Measurements from ENCODE around the gene TCF7L1. TPM values are rescaled to one million over a fixed set of nuclear protein-coding genes. Genes with fewer than 3 reads are reported as not detected.

TCF7L1 gene
- total RNA-seq, 2 experiments from 2014 or later = not detected

- Mint-ChIP-seq H3K36me3 (no peaks in the 10 kb centered on the region), H3K27ac (no peak overlapping the region), H3K4me1 (no peaks in the 10 kb centered on the region), H3K4me3 (no peak overlapping the region), H3K27me3 (peaks cover 32% of the 10 kb centered on the region), H3K9me3 (no peaks in the 10 kb centered on the region)
- DNase-seq (no peak), ATAC-seq (ENCODE audit: low read depth) (no peak)
- POLR2A ChIA-PET = no interaction called here
Observed at GRCh38 chr2:85273738-85274731, 140.8 kb downstream of the TCF7L1 start.

- H3K27ac Mint-ChIP-seq = no peak overlapping the region
- no peaks in the 10 kb centered on the region for H3K4me1 Mint-ChIP-seq
- ATAC-seq (ENCODE audit: low read depth) (no peak), DNase-seq (no peak)
- POLR2A ChIA-PET = no interaction called here
- H3K36me3 Mint-ChIP-seq = no peaks in the 10 kb centered on the region
- no peak overlapping the region for H3K4me3 Mint-ChIP-seq
- no peaks in the 10 kb centered on the region for H3K9me3 Mint-ChIP-seq
- H3K27me3 Mint-ChIP-seq = peaks cover 21% of the 10 kb centered on the region
Observed at GRCh38 chr2:85275984-85276540, 142.9 kb downstream of the TCF7L1 start.

GRCh38 chr2:85276571-85277118, 143.5 kb downstream of the TCF7L1 start:
- Mint-ChIP-seq H3K4me3 (no peak overlapping the region), H3K4me1 (no peaks in the 10 kb centered on the region), H3K27me3 (peaks cover 15% of the 10 kb centered on the region), H3K27ac (no peak overlapping the region), H3K36me3 (no peaks in the 10 kb centered on the region), H3K9me3 (no peaks in the 10 kb centered on the region)
- POLR2A ChIA-PET = no interaction called here
- DNase-seq = no peak
- ATAC-seq (ENCODE audit: low read depth) = no peak

- H3K27ac Mint-ChIP-seq = no peak overlapping the region
- POLR2A ChIA-PET = no interaction called here
- no peaks in the 10 kb centered on the region for H3K9me3 Mint-ChIP-seq
- no peaks in the 10 kb centered on the region for H3K4me1 Mint-ChIP-seq
- H3K4me3 Mint-ChIP-seq = no peak overlapping the region
- peaks cover 13% of the 10 kb centered on the region for H3K27me3 Mint-ChIP-seq
- H3K36me3 Mint-ChIP-seq = no peaks in the 10 kb centered on the region
- ATAC-seq (ENCODE audit: low read depth) (no peak), DNase-seq (no peak)
Observed at GRCh38 chr2:85277416-85278158, 144.4 kb downstream of the TCF7L1 start.

- POLR2A ChIA-PET = no interaction called here
- no peaks in the 10 kb centered on the region for H3K4me1 Mint-ChIP-seq
- no peak for DNase-seq
- no peak for ATAC-seq (ENCODE audit: low read depth)
- no peaks in the 10 kb centered on the region for H3K36me3 Mint-ChIP-seq
- H3K9me3 Mint-ChIP-seq = no peaks in the 10 kb centered on the region
- H3K4me3 Mint-ChIP-seq = no peak overlapping the region
- H3K27ac Mint-ChIP-seq = no peak overlapping the region
- H3K27me3 Mint-ChIP-seq = peaks cover 10% of the 10 kb centered on the region
Observed at GRCh38 chr2:85278361-85278760, 145.2 kb downstream of the TCF7L1 start.

- Mint-ChIP-seq H3K27me3 (peaks cover 2% of the 10 kb centered on the region), H3K9me3 (no peaks in the 10 kb centered on the region), H3K4me3 (no peak overlapping the region), H3K27ac (no peak overlapping the region), H3K4me1 (peaks cover 4% of the 10 kb centered on the region), H3K36me3 (no peaks in the 10 kb centered on the region)
- POLR2A ChIA-PET = no interaction called here
- no peak for ATAC-seq (ENCODE audit: low read depth)
- DNase-seq = no peak
Observed at GRCh38 chr2:85281553-85281952, 148.4 kb downstream of the TCF7L1 start.

GRCh38 chr2:85282914-85283313, 149.7 kb downstream of the TCF7L1 start:
- ATAC-seq (ENCODE audit: low read depth) = no peak
- Mint-ChIP-seq H3K36me3 (no peaks in the 10 kb centered on the region), H3K27me3 (no peaks in the 10 kb centered on the region), H3K4me1 (peaks cover 8% of the 10 kb centered on the region), H3K9me3 (no peaks in the 10 kb centered on the region), H3K27ac (no peak overlapping the region), H3K4me3 (no peak overlapping the region)
- DNase-seq = no peak
- POLR2A ChIA-PET = no interaction called here

- no peak for ATAC-seq (ENCODE audit: low read depth)
- Mint-ChIP-seq H3K27ac (no peak overlapping the region), H3K4me3 (no peak overlapping the region), H3K36me3 (no peaks in the 10 kb centered on the region), H3K27me3 (no peaks in the 10 kb centered on the region), H3K9me3 (no peaks in the 10 kb centered on the region), H3K4me1 (peaks cover 8% of the 10 kb centered on the region)
- no peak for DNase-seq
- POLR2A ChIA-PET = no interaction called here
Observed at GRCh38 chr2:85283641-85284040, 150.4 kb downstream of the TCF7L1 start.

- H3K9me3 Mint-ChIP-seq = no peaks in the 10 kb centered on the region
- POLR2A ChIA-PET = no interaction called here
- H3K27me3 Mint-ChIP-seq = peaks cover 2% of the 10 kb centered on the region
- no peaks in the 10 kb centered on the region for H3K36me3 Mint-ChIP-seq
- no peak for DNase-seq
- H3K4me3 Mint-ChIP-seq = peak overlapping the region; percentile 47
- no peak for ATAC-seq (ENCODE audit: low read depth)
- peak overlapping the region; percentile 67 for H3K27ac Mint-ChIP-seq
- H3K4me1 Mint-ChIP-seq = peaks cover 20% of the 10 kb centered on the region
Observed at GRCh38 chr2:85286918-85287317, 153.7 kb downstream of the TCF7L1 start.

- POLR2A ChIA-PET = no interaction called here
- Mint-ChIP-seq H3K36me3 (no peaks in the 10 kb centered on the region), H3K9me3 (no peaks in the 10 kb centered on the region), H3K4me1 (peaks cover 20% of the 10 kb centered on the region), H3K27ac (no peak overlapping the region), H3K4me3 (no peak overlapping the region), H3K27me3 (peaks cover 2% of the 10 kb centered on the region)
- no peak for DNase-seq
- ATAC-seq (ENCODE audit: low read depth) = no peak
Observed at GRCh38 chr2:85287721-85288120, 154.5 kb downstream of the TCF7L1 start.

- no peaks in the 10 kb centered on the region for H3K9me3 Mint-ChIP-seq
- H3K4me3 Mint-ChIP-seq = no peak overlapping the region
- DNase-seq (no peak), ATAC-seq (ENCODE audit: low read depth) (no peak)
- peaks cover 20% of the 10 kb centered on the region for H3K4me1 Mint-ChIP-seq
- no peaks in the 10 kb centered on the region for H3K36me3 Mint-ChIP-seq
- POLR2A ChIA-PET = no interaction called here
- H3K27me3 Mint-ChIP-seq = peaks cover 2% of the 10 kb centered on the region
- H3K27ac Mint-ChIP-seq = no peak overlapping the region
Observed at GRCh38 chr2:85288244-85288725, 155.1 kb downstream of the TCF7L1 start.

- H3K36me3 Mint-ChIP-seq = no peaks in the 10 kb centered on the region
- peak overlapping the region; percentile 80 for H3K27ac Mint-ChIP-seq
- POLR2A ChIA-PET = interaction anchor here (0.6 kb wide), 1 partner anchor 9 kb away, joined by 3 read pairs; no protein-coding TSS in a partner anchor
- DNase-seq (no peak), ATAC-seq (ENCODE audit: low read depth) (peak; percentile 83)
- peaks cover 2% of the 10 kb centered on the region for H3K27me3 Mint-ChIP-seq
- H3K4me3 Mint-ChIP-seq = peak overlapping the region; percentile 46
- peaks cover 16% of the 10 kb centered on the region for H3K4me1 Mint-ChIP-seq
- no peaks in the 10 kb centered on the region for H3K9me3 Mint-ChIP-seq
Observed at GRCh38 chr2:85291425-85292023, 158.3 kb downstream of the TCF7L1 start.

- Mint-ChIP-seq H3K4me3 (no peak overlapping the region), H3K9me3 (no peaks in the 10 kb centered on the region), H3K27me3 (peaks cover 11% of the 10 kb centered on the region), H3K27ac (no peak overlapping the region), H3K4me1 (peaks cover 3% of the 10 kb centered on the region), H3K36me3 (no peaks in the 10 kb centered on the region)
- ATAC-seq (ENCODE audit: low read depth) (no peak), DNase-seq (no peak)
- POLR2A ChIA-PET = no interaction called here
Observed at GRCh38 chr2:85302121-85302520, 168.9 kb downstream of the TCF7L1 start.
